ENCODE data around the gene OR2L3.

OR2L3 gene

GRCh38 chr1:248045209-248045608 is 1.4 kb upstream of the OR2L3 start:
- Histone ChIP-seq H3K27me3 (ENCODE audit: insufficient read depth, low read depth) (no peaks in the 10 kb centered on the region), H3K4me1 (ENCODE audit: low read depth, poor library complexity, severe bottlenecking) (no peaks in the 10 kb centered on the region), H3K27ac (no peak overlapping the region), H4K20me1 (ENCODE audit: insufficient read depth) (no peaks in the 10 kb centered on the region), H3K4me2 (no peak overlapping the region), H3K9ac (no peak overlapping the region), H2AFZ (ENCODE audit: low read depth) (no peak overlapping the region), H3K79me2 (ENCODE audit: insufficient read depth, low read depth) (no peaks in the 10 kb centered on the region), H3K36me3 (ENCODE audit: insufficient read depth) (no peaks in the 10 kb centered on the region), H3K4me3 (IDR thresholded peaks at IDR 0.05; ENCODE audit: insufficient read depth, low read depth, low read length) (no peak overlapping the region)
- no peak for TF ChIP-seq CTCF (conservative IDR thresholded peaks at IDR 0.05; ENCODE audit: low read depth, low read length)

- Histone ChIP-seq H3K27me3 (ENCODE audit: insufficient read depth, low read depth) (no peaks in the 10 kb centered on the region), H3K4me3 (IDR thresholded peaks at IDR 0.05; ENCODE audit: insufficient read depth, low read depth, low read length) (no peak overlapping the region), H3K9ac (no peak overlapping the region), H3K36me3 (ENCODE audit: insufficient read depth) (no peaks in the 10 kb centered on the region), H3K27ac (no peak overlapping the region), H3K4me2 (no peak overlapping the region), H3K79me2 (ENCODE audit: insufficient read depth, low read depth) (no peaks in the 10 kb centered on the region), H2AFZ (ENCODE audit: low read depth) (no peak overlapping the region), H3K4me1 (ENCODE audit: low read depth, poor library complexity, severe bottlenecking) (no peaks in the 10 kb centered on the region), H4K20me1 (ENCODE audit: insufficient read depth) (no peaks in the 10 kb centered on the region)
- TF ChIP-seq CTCF (conservative IDR thresholded peaks at IDR 0.05; ENCODE audit: low read depth, low read length), result no peak
Measured at GRCh38 chr1:248047008-248047407, 372 bp downstream of the OR2L3 start.

GRCh38 chr1:248054671-248055070 is 8.0 kb downstream of the OR2L3 start:
- no peak for TF ChIP-seq CTCF (conservative IDR thresholded peaks at IDR 0.05; ENCODE audit: low read depth, low read length)
- no peak overlapping the region for H3K9ac ChIP-seq

GRCh38 chr1:248055261-248055660 is 8.6 kb downstream of the OR2L3 start:
- Histone ChIP-seq H2AFZ (ENCODE audit: low read depth) (no peak overlapping the region), H3K27me3 (ENCODE audit: insufficient read depth, low read depth) (no peaks in the 10 kb centered on the region), H3K4me1 (ENCODE audit: low read depth, poor library complexity, severe bottlenecking) (no peaks in the 10 kb centered on the region), H4K20me1 (ENCODE audit: insufficient read depth) (no peaks in the 10 kb centered on the region), H3K27ac (no peak overlapping the region), H3K4me2 (no peak overlapping the region), H3K4me3 (IDR thresholded peaks at IDR 0.05; ENCODE audit: insufficient read depth, low read depth, low read length) (no peak overlapping the region), H3K36me3 (ENCODE audit: insufficient read depth) (no peaks in the 10 kb centered on the region), H3K79me2 (ENCODE audit: insufficient read depth, low read depth) (no peaks in the 10 kb centered on the region), H3K9ac (no peak overlapping the region)
- no peak for TF ChIP-seq CTCF (conservative IDR thresholded peaks at IDR 0.05; ENCODE audit: low read depth, low read length)

More at GRCh38 chr1:248054671-248055070, 8.0 kb downstream of the OR2L3 start:
- Histone ChIP-seq H2AFZ (ENCODE audit: low read depth) (no peak overlapping the region), H3K4me3 (IDR thresholded peaks at IDR 0.05; ENCODE audit: insufficient read depth, low read depth, low read length) (no peak overlapping the region), H3K4me2 (no peak overlapping the region), H3K79me2 (ENCODE audit: insufficient read depth, low read depth) (no peaks in the 10 kb centered on the region), H3K36me3 (ENCODE audit: insufficient read depth) (no peaks in the 10 kb centered on the region), H4K20me1 (ENCODE audit: insufficient read depth) (no peaks in the 10 kb centered on the region), H3K27me3 (ENCODE audit: insufficient read depth, low read depth) (no peaks in the 10 kb centered on the region), H3K27ac (no peak overlapping the region), H3K4me1 (ENCODE audit: low read depth, poor library complexity, severe bottlenecking) (no peaks in the 10 kb centered on the region)
